A549 (cell line): ENCODE data around the gene LACTBL1. TPM values are rescaled to one million over a fixed set of nuclear protein-coding genes. Genes with fewer than 3 reads are reported as not detected.

Experiments
- ATAC-seq, 2 experiments: fragments of 200-7000 bp in 1 of 2; fragments of >200 bp in 1 of 2; cut with Nextera tagmentation in 1 of 2; cut with Tn5 transposase in 1 of 2; 3 replicates each; pipeline versions ENCODE4 v1.8.0 to v1.9.1; 2018 to 2020; ENCODE audit warnings: mild to moderate bottlenecking in 1 of 2, moderate library complexity in 1 of 2
- CTCF ChIA-PET: fragments of 300-600 bp; sonication (Branson Sonifier 250); formaldehyde crosslinking; extraction: SDS; loops from one replicate; lab custom pipeline; 2021; ENCODE audit warnings: antibody characterized with exemption, inconsistent platforms; lab: Yijun Ruan, JAX
- POLR2A ChIA-PET: fragments of 350-600 bp; formaldehyde crosslinking; extraction: SDS; loops from one replicate; lab custom pipeline; 2021; ENCODE audit warnings: antibody characterized with exemption, inconsistent platforms; lab: Yijun Ruan, JAX
- DNase-seq, 2 experiments: peaks; one replicate each; pipeline versions ENCODE4 v3.0.0 to v3.0.0-alpha.2; 2011 to 2016; ENCODE audit warnings: low read depth in 1 of 2, low spot score in 1 of 2
- FAIRE-seq: peaks from 2 replicates; lab custom pipeline; 2011; peaks lifted over from hg19 to GRCh38; lab: Jason Lieb, UNC
- H3K27ac ChIP-seq, 2 experiments: fragments of >200 bp; sonication (Bioruptor Twin); formaldehyde crosslinking; 3 replicates each; pipeline ENCODE4 v1.5.1; 2016 to 2017
- H3K4me1 ChIP-seq: fragments of >200 bp; sonication (Bioruptor Twin); formaldehyde crosslinking; 3 replicates; pipeline ENCODE4 v1.6.1; 2016
- H3K4me2 ChIP-seq: fragments of >200 bp; sonication (Bioruptor Twin); formaldehyde crosslinking; 3 replicates; pipeline ENCODE4 v1.6.1; 2016
- H3K4me3 ChIP-seq: fragments of >200 bp; sonication (Bioruptor Twin); formaldehyde crosslinking; 3 replicates; pipeline ENCODE4 v1.5.1; 2016
- H3K9me3 ChIP-seq: fragments of >200 bp; sonication (Bioruptor Twin); formaldehyde crosslinking; 3 replicates; pipeline ENCODE4 v1.6.1; 2016
- ATOH8 ChIP-seq: fragments of 250-450 bp; sonication (Bioruptor Pico); IDR thresholded peaks from 2 replicates; pipeline ENCODE4 v1.5.0; 2020; ENCODE audit warnings: low read depth, mild to moderate bottlenecking, moderate library complexity
- BCL3 ChIP-seq: fragments of >200 bp; sonication (Bioruptor Twin); formaldehyde crosslinking; IDR thresholded peaks from 3 replicates; pipeline ENCODE4 v1.6.1; 2016
- CBX2 ChIP-seq: fragments of 200-600 bp; sonication (generic); IDR thresholded peaks from 2 replicates; pipeline ENCODE4 v1.6.1; 2016; ENCODE audit warnings: low read depth, mild to moderate bottlenecking, borderline replicate concordance
- CHD2 ChIP-seq: fragments of 150-350 bp; IDR thresholded peaks from 2 replicates; pipeline ENCODE4 v1.6.1; 2014; ENCODE audit warnings: low read length; ENCODE audit not compliant: partially characterized antibody
- CTCF ChIP-seq: fragments of >200 bp; sonication (Bioruptor Twin); formaldehyde crosslinking; IDR thresholded peaks from 3 replicates; pipeline ENCODE4 v1.5.1; 2016
- ESRRA ChIP-seq: fragments of 150-350 bp; IDR thresholded peaks from 2 replicates; pipeline ENCODE4 v1.6.1; 2014; ENCODE audit warnings: mild to moderate bottlenecking, low read length, borderline replicate concordance
- HEYL ChIP-seq: fragments of 250-450 bp; sonication (Bioruptor Pico); IDR thresholded peaks from 2 replicates; pipeline ENCODE4 v1.8.0; 2021; ENCODE audit warnings: mild to moderate bottlenecking, moderate library complexity
- HOXB13 ChIP-seq: fragments of 250-450 bp; sonication (Bioruptor Pico); IDR thresholded peaks from 2 replicates; pipeline ENCODE4 v1.5.0; 2020; ENCODE audit warnings: low read depth, mild to moderate bottlenecking, moderate library complexity
- HOXB5 ChIP-seq: fragments of 250-450 bp; sonication (Bioruptor Pico); IDR thresholded peaks from 2 replicates; pipeline ENCODE4 v1.5.0; 2020; ENCODE audit warnings: mild to moderate bottlenecking, moderate library complexity
- MAX ChIP-seq: IDR thresholded peaks from 2 replicates; pipeline ENCODE4 v1.6.1; 2012
- MYC ChIP-seq: IDR thresholded peaks from 2 replicates; pipeline ENCODE4 v1.6.1; 2012; ENCODE audit warnings: mild to moderate bottlenecking, inconsistent platforms, low read length, improper control_type of control experiment, borderline replicate concordance
- PBX3 ChIP-seq: IDR thresholded peaks from 2 replicates; pipeline ENCODE4 v1.6.1; 2012
- PHF8 ChIP-seq: fragments of 200-600 bp; sonication (generic); IDR thresholded peaks from 2 replicates; pipeline ENCODE4 v1.6.1; 2016; ENCODE audit warnings: low read depth, mild to moderate bottlenecking, antibody characterized with exemption, moderate library complexity, borderline replicate concordance
- POLR2A ChIP-seq: IDR thresholded peaks from 2 replicates; pipeline ENCODE4 v1.6.1; 2012; ENCODE audit warnings: mild to moderate bottlenecking, low read length
- RARB ChIP-seq: fragments of 250-450 bp; sonication (Bioruptor Pico); IDR thresholded peaks from 2 replicates; pipeline ENCODE4 v1.8.0; 2021; ENCODE audit warnings: mild to moderate bottlenecking, moderate library complexity
- REST ChIP-seq: fragments of 200-600 bp; sonication (generic); IDR thresholded peaks from 2 replicates; pipeline ENCODE4 v1.6.1; 2016; ENCODE audit warnings: antibody characterized with exemption, mild to moderate bottlenecking, moderate library complexity
- RNF2 ChIP-seq: fragments of 200-600 bp; sonication (generic); IDR thresholded peaks from 2 replicates; pipeline ENCODE4 v1.6.1; 2016; ENCODE audit warnings: low read depth, mild to moderate bottlenecking, antibody characterized with exemption, moderate library complexity, borderline replicate concordance
- TFCP2L1 ChIP-seq: fragments of 250-450 bp; sonication (Bioruptor Pico); IDR thresholded peaks from 2 replicates; pipeline ENCODE4 v1.5.0; 2021; ENCODE audit warnings: mild to moderate bottlenecking
- USF2 ChIP-seq: fragments of 450-650 bp; IDR thresholded peaks from 2 replicates; pipeline ENCODE4 v1.6.1; 2014; ENCODE audit warnings: antibody characterized with exemption
- WGBS: methylation state at CpG from one replicate; pipeline ENCODE4 v1.1.6; 2017; ENCODE audit errors: missing lambda C conversion rate; 5-methylcytosine and 5-hydroxymethylcytosine counted together
- polyA plus RNA-seq, 4 experiments: library from polyadenylated mRNA; depleted of rRNA in 3 of 4; stranded (reverse); fragments of >200 nt; fragmentation: RNase III in 1 of 4; extraction: RNeasy Plus Mini Kit Qiagen cat#74134 plus additional on column Dnase treatment in 1 of 4; gene quantifications; 2 replicates in 3 of 4; 3 replicates in 1 of 4; pipeline ENCODE4 v1.2.3, GENCODE V29; 2011 to 2017

The LACTBL1 gene
- polyA plus RNA-seq, 2 of the 4 experiments (the other 2 are of a cell fraction), result not detected

GRCh38 chr1:22971161-22971560, 1.5 kb downstream of the LACTBL1 start:
- no peak overlapping the region for H3K4me2 ChIP-seq
- TF ChIP-seq PBX3, result no peak
- no peak for TF ChIP-seq CTCF
- no peak for TF ChIP-seq POLR2A
- TF ChIP-seq, all 56 proteins: peak for 0
- 36% methylated on average over 2 of the region's 3 CpGs for WGBS
- Histone ChIP-seq H3K9me3 (no peaks in the 10 kb centered on the region), H3K4me3 (no peak overlapping the region), H3K4me1 (peaks cover 7% of the 10 kb centered on the region; the same call in 2 of the 3 replicates), H3K27ac (no peak overlapping the region)
- DNase-seq (no peak), ATAC-seq (no peak), FAIRE-seq (no peak)
- ChIA-PET CTCF (interaction anchor here (0.7 to 1.0 kb wide), 3 partner anchors 19 to 561 kb away, joined by 3 to 4 read pairs (median 3); no protein-coding TSS in a partner anchor), POLR2A (no interaction called here)

GRCh38 chr1:22970096-22970495, 2.6 kb downstream of the LACTBL1 start:
- WGBS, result 90% methylated on average over 2 of the region's 2 CpGs
- CTCF ChIA-PET, result interaction anchor here (0.6 to 1.0 kb wide), 3 partner anchors 214 to 549 kb away, joined by 3 read pairs; no protein-coding TSS in a partner anchor
- H3K4me1 ChIP-seq, result no peaks in the 10 kb centered on the region; the same call in 2 of the 3 replicates
- H3K4me3 ChIP-seq, result no peak overlapping the region
- no peaks in the 10 kb centered on the region for H3K9me3 ChIP-seq
- no peak overlapping the region for H3K4me2 ChIP-seq
- FAIRE-seq, result no peak
- POLR2A ChIA-PET, result no interaction called here
- no peak overlapping the region for H3K27ac ChIP-seq
- TF ChIP-seq HOXB13 (CRISPR knock-in tag), result no peak
- TF ChIP-seq MYC, result no peak
- TF ChIP-seq TFCP2L1 (CRISPR knock-in tag), result no peak
- TF ChIP-seq MAX, result no peak
- no peak for TF ChIP-seq ESRRA
- TF ChIP-seq, all 56 proteins: peak for 0
- ATAC-seq (no peak), DNase-seq (no peak)

GRCh38 chr1:22969304-22969709, 3.4 kb downstream of the LACTBL1 start:
- ATAC-seq, result peak; percentile 36 to 69; a peak in 4 of 6 replicates
- H3K4me1 ChIP-seq, result no peaks in the 10 kb centered on the region; the same call in 2 of the 3 replicates
- ChIA-PET CTCF (no interaction called here), POLR2A (no interaction called here)
- no peak overlapping the region for H3K4me3 ChIP-seq
- WGBS, result 16% methylated on average over 5 of the region's 5 CpGs
- H3K4me2 ChIP-seq, result peak overlapping the region; percentile 42
- no peaks in the 10 kb centered on the region for H3K9me3 ChIP-seq
- no peak for FAIRE-seq
- peak overlapping the region in 1 of 2 experiments; percentile 31; a peak in 2 of 6 replicates for H3K27ac ChIP-seq
- DNase-seq, result peak in 1 of 2 experiments; percentile 24
- TF ChIP-seq CHD2, result no peak
- TF ChIP-seq MAX, result no peak
- no peak for TF ChIP-seq CBX2
- TF ChIP-seq USF2, result no peak
- no peak for TF ChIP-seq HEYL (CRISPR knock-in tag)
- TF ChIP-seq RNF2, result no peak
- no peak for TF ChIP-seq ATOH8 (CRISPR knock-in tag)
- TF ChIP-seq RARB (CRISPR knock-in tag), result no peak
- TF ChIP-seq PHF8, result no peak
- TF ChIP-seq HOXB5 (CRISPR knock-in tag), result no peak
- no peak for TF ChIP-seq MYC
- TF ChIP-seq BCL3, result no peak
- TF ChIP-seq REST, result no peak
- TF ChIP-seq, all 56 proteins: peak for 0
